Prostate gland (tissue), 2 donors: Measurements from ENCODE around the gene OPN4. TPM values are rescaled to one million over a fixed set of nuclear protein-coding genes. Genes with fewer than 3 reads are reported as not detected.

Experiments
- DNase-seq: peaks from one replicate; pipeline ENCODE4 v3.0.0-alpha.2; 2019; ENCODE audit warnings: low spot score
- H3K27ac ChIP-seq, 2 donors: fragments of 200-600 bp; sonication (generic); 2 replicates each; pipeline ENCODE4 v1.5.1; 2017 to 2019
- H3K27me3 ChIP-seq: fragments of 200-600 bp; sonication (generic); replicated peaks from 2 replicates; pipeline ENCODE4 v1.5.1; 2019; ENCODE audit not compliant: insufficient read depth
- H3K36me3 ChIP-seq, 2 donors: fragments of 200-600 bp; sonication (generic); 1 replicate in 1 of 2; 2 replicates in 1 of 2; pipeline versions ENCODE4 v1.5.1 to v1.8.1; 2017 to 2019
- H3K4me1 ChIP-seq: fragments of 200-600 bp; sonication (generic); replicated peaks from 2 replicates; pipeline ENCODE4 v1.5.1; 2019
- H3K4me3 ChIP-seq, 2 donors: fragments of 200-600 bp; sonication (generic); 2 replicates each; pipeline ENCODE4 v1.5.1; 2017 to 2019
- H3K9me3 ChIP-seq: fragments of 200-600 bp; sonication (generic); 2 replicates; pipeline ENCODE4 v1.5.1; 2017
- CTCF ChIP-seq, 4 experiments: fragments of 200-600 bp in 2 of 4; fragments of 450-650 bp in 2 of 4; sonication (generic) in 2 of 4; IDR thresholded peaks; 1 replicate in 3 of 4; 2 replicates in 1 of 4; pipeline ENCODE4 v1.5.1; 2016 to 2019; ENCODE audit warnings: antibody characterized with exemption in 4 of 4, mild to moderate bottlenecking in 2 of 4, moderate library complexity in 2 of 4
- POLR2A ChIP-seq: fragments of 450-650 bp; IDR thresholded peaks from one replicate; pipeline ENCODE4 v1.6.1; 2016; ENCODE audit warnings: antibody characterized with exemption, mild to moderate bottlenecking
- POLR2AphosphoS5 ChIP-seq: sonication (generic); formaldehyde crosslinking; IDR thresholded peaks from one replicate; pipeline ENCODE4 v1.6.1; 2017; ENCODE audit warnings: antibody characterized with exemption
- WGBS: methylation state at CpG from one replicate; pipeline ENCODE4 v1.1.5; 2018; 5-methylcytosine and 5-hydroxymethylcytosine counted together
- intact Hi-C: fragments of 100-400 bp; cut with DNase I; formaldehyde crosslinking; loops from one replicate; pipeline ENCODE4 v1.14.2; 2022
- total RNA-seq, 2 donors: library from RNA; depleted of rRNA; stranded (reverse); fragments of >200 nt; gene quantifications; one replicate each; pipeline ENCODE4 v1.1.0, GENCODE V29; 2016

Gene OPN4
- total RNA-seq, 2 donors from 2014 or later = not detected

GRCh38 chr10:86681047-86681446 lies 26.7 kb downstream of the OPN4 start:
- Histone ChIP-seq H3K9me3 (no peaks in the 10 kb centered on the region), H3K27ac (no peak overlapping the region), H3K27me3 (no peaks in the 10 kb centered on the region), H3K36me3 (no peaks in the 10 kb centered on the region), H3K4me1 (no peaks in the 10 kb centered on the region), H3K4me3 (no peak overlapping the region)
- intact Hi-C loops = loop anchor here (10.0 kb wide), 1 partner anchor 414 kb away; the partner anchor contains the start of genes GLUD1 and SHLD2
- 58% methylated on average over 14 of the region's 14 CpGs for WGBS
- TF ChIP-seq POLR2AphosphoS5 = no peak
- TF ChIP-seq POLR2A = no peak
- TF ChIP-seq CTCF (IDR thresholded peaks at IDR 0.05) = no peak
- no peak for DNase-seq

GRCh38 chr10:86681722-86682386 lies 27.5 kb downstream of the OPN4 start:
- H3K4me1 ChIP-seq = no peaks in the 10 kb centered on the region
- H3K27ac ChIP-seq = no peak overlapping the region
- intact Hi-C loops = loop anchor here (10.0 kb wide), 1 partner anchor 413 kb away; the partner anchor contains the start of genes GLUD1 and SHLD2
- DNase-seq = no peak
- H3K4me3 ChIP-seq = no peak overlapping the region
- TF ChIP-seq POLR2AphosphoS5 (no peak), POLR2A (no peak), CTCF (IDR thresholded peaks at IDR 0.05) (no peak)
- no peaks in the 10 kb centered on the region for H3K27me3 ChIP-seq
- no peaks in the 10 kb centered on the region for H3K9me3 ChIP-seq
- no peaks in the 10 kb centered on the region for H3K36me3 ChIP-seq
- 82% methylated on average over 22 of the region's 22 CpGs for WGBS

- TF ChIP-seq POLR2AphosphoS5 (no peak), POLR2A (no peak), CTCF (IDR thresholded peaks at IDR 0.05) (no peak)
- no peak overlapping the region for H3K4me3 ChIP-seq
- H3K9me3 ChIP-seq = no peaks in the 10 kb centered on the region
- H3K36me3 ChIP-seq = no peaks in the 10 kb centered on the region
- no peaks in the 10 kb centered on the region for H3K4me1 ChIP-seq
- intact Hi-C loops = loop anchor here (10.0 kb wide), 1 partner anchor 412 kb away; the partner anchor contains the start of genes GLUD1 and SHLD2
- H3K27me3 ChIP-seq = no peaks in the 10 kb centered on the region
- DNase-seq = no peak
- 82% methylated on average over 2 of the region's 2 CpGs for WGBS
- H3K27ac ChIP-seq = no peak overlapping the region
Observed at GRCh38 chr10:86682675-86683074, 28.3 kb downstream of the OPN4 start.

- WGBS = 66% methylated on average over 7 of the region's 9 CpGs
- no peak for TF ChIP-seq POLR2A
- TF ChIP-seq CTCF (IDR thresholded peaks at IDR 0.05) = peak in 3 of 4 experiments; percentile 8 to 44 (median 35)
- peak overlapping the region; percentile 64 to 67 for H3K27ac ChIP-seq
- intact Hi-C loops = loop anchor here (5.0 to 10.0 kb wide), 2 partner anchors 213 to 410 kb away; partner anchors contain the start of genes GLUD1 and SHLD2
- no peaks in the 10 kb centered on the region for H3K9me3 ChIP-seq
- H3K4me1 ChIP-seq = no peaks in the 10 kb centered on the region
- H3K27me3 ChIP-seq = no peaks in the 10 kb centered on the region
- H3K36me3 ChIP-seq = no peaks in the 10 kb centered on the region
- DNase-seq = no peak
- no peak overlapping the region for H3K4me3 ChIP-seq
Observed at GRCh38 chr10:86684331-86685097, 30.2 kb downstream of the OPN4 start.
